Right lobe of liver (tissue), 6 donors: ENCODE measurements around the gene C10orf90. TPM values are rescaled to one million over a fixed set of nuclear protein-coding genes. Genes with fewer than 3 reads are reported as not detected.

Experiments
- ATAC-seq, 4 donors: fragments of 200-7000 bp; cut with Tn5 transposase; one replicate each; pipeline ENCODE4 v1.9.1; 2020; ENCODE audit warnings: mild to moderate bottlenecking in 4 of 4, moderate library complexity in 4 of 4
- DNase-seq, 3 donors: peaks; one replicate each; pipeline ENCODE4 v3.0.0-alpha.2; 2020
- H3K27ac ChIP-seq, 3 donors: fragments of 200-600 bp; one replicate each; pipeline ENCODE4 v1.8.0; 2022
- H3K27me3 ChIP-seq, 2 donors: fragments of 200-600 bp; one replicate each; pipeline ENCODE4 v1.8.0; 2022
- H3K36me3 ChIP-seq, 4 donors: fragments of 200-600 bp; sonication (generic) in 1 of 4; one replicate each; pipeline versions ENCODE4 v1.5.1 to v1.8.0; 2017 to 2022; ENCODE audit warnings: control low read depth in 1 of 4
- H3K4me1 ChIP-seq, 4 donors: fragments of 200-600 bp; sonication (generic) in 1 of 4; one replicate each; pipeline versions ENCODE4 v1.5.1 to v1.8.0; 2017 to 2022; ENCODE audit warnings: control low read depth in 1 of 4
- H3K4me3 ChIP-seq, 3 donors: fragments of 200-600 bp; one replicate each; pipeline ENCODE4 v1.8.0; 2022
- H3K9me3 ChIP-seq, 4 donors: fragments of 200-600 bp; sonication (generic) in 1 of 4; one replicate each; pipeline versions ENCODE4 v1.5.1 to v1.8.0; 2017 to 2022; ENCODE audit warnings: control low read depth in 1 of 4
- POLR2A ChIP-seq: fragments of 450-650 bp; IDR thresholded peaks from one replicate; pipeline ENCODE4 v1.6.1; 2017; ENCODE audit warnings: antibody characterized with exemption, mild to moderate bottlenecking
- WGBS: methylation state at CpG from one replicate; pipeline ENCODE4 v1.1.6; 2018; ENCODE audit warnings: low coverage, low lambda C conversion rate; ENCODE audit not compliant: insufficient coverage; ENCODE audit errors: missing lambda C conversion rate; 5-methylcytosine and 5-hydroxymethylcytosine counted together
- intact Hi-C, 2 donors: fragments of 100-400 bp; cut with DNase I; formaldehyde crosslinking; loops; one replicate each; pipeline versions ENCODE4 v1.11.2 to v1.14.1; 2022
- total RNA-seq, 6 experiments: library from RNA; depleted of rRNA in 2 of 6; stranded (reverse); fragments of >200 nt in 2 of 6; fragmentation: NEBNext Ultra II Directional in 3 of 6; extraction: Animal tissue kit (Norgen Biotek cat#: 25700) in 3 of 6; gene quantifications; one replicate each; pipeline versions ENCODE4 v1.1.0 to v1.2.4, GENCODE V29; 2016 to 2023
- TF ChIP-seq, protein P1 (sequence below), 4 donors: fragments of 200-600 bp in 3 of 4; fragments of 450-650 bp in 1 of 4; IDR thresholded peaks; one replicate each; pipeline versions ENCODE4 v1.5.1 to v1.8.0; 2016 to 2022; ENCODE audit warnings: antibody characterized with exemption in 4 of 4, mild to moderate bottlenecking in 2 of 4
- donor health status: DM: no; HTN: yes; CAD: no.
- donor health status: DM: no; HTN: no; CAD: no.
- donor health status: DM: no; HTN: no; CAD: no.
- donor health status: DM: no; HTN: yes; CAD: no.
- donor health status: DM: no; HTN: yes; CAD: no.

C10orf90 gene
- total RNA-seq, 6 experiments from 2014 or later, result 0.22 to 0.43 TPM; not detected in 4

DNA sequence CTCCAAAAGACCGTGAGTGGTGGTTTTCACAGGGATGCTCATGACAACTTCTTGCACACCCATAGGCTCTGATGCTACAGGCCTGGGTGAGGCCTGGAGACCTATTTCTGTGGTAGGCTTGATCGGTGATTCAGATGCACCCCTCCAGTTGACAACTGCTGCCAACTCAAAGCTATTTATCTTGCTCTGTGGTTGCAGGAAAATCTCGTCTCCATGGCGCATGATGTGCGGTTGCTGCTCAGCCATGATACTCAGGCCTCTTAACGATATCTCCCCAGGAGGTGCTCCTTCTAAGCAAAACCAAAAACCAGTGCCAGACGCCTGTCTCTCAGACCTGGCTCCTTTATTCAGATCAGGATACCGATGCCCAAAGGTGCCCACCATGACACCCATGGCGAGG lies 31.4 kb downstream of the C10orf90 start:
- WGBS, result 55% methylated on average over 3 of the region's 9 CpGs

DNA sequence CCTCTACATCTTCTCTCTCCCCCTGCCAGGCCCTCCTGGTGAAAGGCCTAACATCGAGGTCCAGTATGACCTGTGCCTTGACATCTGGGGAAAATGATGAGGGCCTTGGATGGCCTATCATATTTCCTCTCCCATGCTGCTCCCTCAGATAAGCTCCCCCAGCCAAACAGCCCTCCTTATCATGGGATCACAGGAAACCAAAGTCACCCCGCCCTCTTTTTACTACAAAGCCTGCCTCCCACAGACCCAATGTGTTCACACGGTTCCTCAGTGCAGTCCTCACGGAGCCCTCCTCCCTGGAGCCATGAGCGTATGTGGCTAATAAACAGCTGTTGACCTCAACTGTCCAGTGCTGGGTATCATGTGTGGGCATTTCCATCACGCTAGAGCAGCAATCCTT lies 32.0 kb downstream of the C10orf90 start:
- TF ChIP-seq, protein P1, sequence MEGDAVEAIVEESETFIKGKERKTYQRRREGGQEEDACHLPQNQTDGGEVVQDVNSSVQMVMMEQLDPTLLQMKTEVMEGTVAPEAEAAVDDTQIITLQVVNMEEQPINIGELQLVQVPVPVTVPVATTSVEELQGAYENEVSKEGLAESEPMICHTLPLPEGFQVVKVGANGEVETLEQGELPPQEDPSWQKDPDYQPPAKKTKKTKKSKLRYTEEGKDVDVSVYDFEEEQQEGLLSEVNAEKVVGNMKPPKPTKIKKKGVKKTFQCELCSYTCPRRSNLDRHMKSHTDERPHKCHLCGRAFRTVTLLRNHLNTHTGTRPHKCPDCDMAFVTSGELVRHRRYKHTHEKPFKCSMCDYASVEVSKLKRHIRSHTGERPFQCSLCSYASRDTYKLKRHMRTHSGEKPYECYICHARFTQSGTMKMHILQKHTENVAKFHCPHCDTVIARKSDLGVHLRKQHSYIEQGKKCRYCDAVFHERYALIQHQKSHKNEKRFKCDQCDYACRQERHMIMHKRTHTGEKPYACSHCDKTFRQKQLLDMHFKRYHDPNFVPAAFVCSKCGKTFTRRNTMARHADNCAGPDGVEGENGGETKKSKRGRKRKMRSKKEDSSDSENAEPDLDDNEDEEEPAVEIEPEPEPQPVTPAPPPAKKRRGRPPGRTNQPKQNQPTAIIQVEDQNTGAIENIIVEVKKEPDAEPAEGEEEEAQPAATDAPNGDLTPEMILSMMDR (IDR thresholded peaks at IDR 0.05), result no peak
- no peak for TF ChIP-seq POLR2A
- no peaks in the 10 kb centered on the region for H3K9me3 ChIP-seq
- H3K4me3 ChIP-seq, result no peak overlapping the region
- intact Hi-C loops, result no loop called here
- WGBS, result 39% methylated on average over 5 of the region's 6 CpGs
- H3K27ac ChIP-seq, result no peak overlapping the region
- no peaks in the 10 kb centered on the region for H3K36me3 ChIP-seq
- no peaks in the 10 kb centered on the region for H3K4me1 ChIP-seq
- H3K27me3 ChIP-seq, result no peaks in the 10 kb centered on the region
- DNase-seq (no peak), ATAC-seq (peak in 1 of 4 donors; percentile 19)

More for the DNA sequence above, 31.4 kb downstream of the C10orf90 start:
- DNase-seq (no peak), ATAC-seq (no peak)
- Histone ChIP-seq H3K9me3 (no peaks in the 10 kb centered on the region), H3K27ac (no peak overlapping the region), H3K36me3 (no peaks in the 10 kb centered on the region), H3K4me3 (no peak overlapping the region), H3K4me1 (no peaks in the 10 kb centered on the region), H3K27me3 (no peaks in the 10 kb centered on the region)
- TF ChIP-seq, protein P1 (IDR thresholded peaks at IDR 0.05), result no peak
- no peak for TF ChIP-seq POLR2A
- intact Hi-C loops, result no loop called here

DNA sequence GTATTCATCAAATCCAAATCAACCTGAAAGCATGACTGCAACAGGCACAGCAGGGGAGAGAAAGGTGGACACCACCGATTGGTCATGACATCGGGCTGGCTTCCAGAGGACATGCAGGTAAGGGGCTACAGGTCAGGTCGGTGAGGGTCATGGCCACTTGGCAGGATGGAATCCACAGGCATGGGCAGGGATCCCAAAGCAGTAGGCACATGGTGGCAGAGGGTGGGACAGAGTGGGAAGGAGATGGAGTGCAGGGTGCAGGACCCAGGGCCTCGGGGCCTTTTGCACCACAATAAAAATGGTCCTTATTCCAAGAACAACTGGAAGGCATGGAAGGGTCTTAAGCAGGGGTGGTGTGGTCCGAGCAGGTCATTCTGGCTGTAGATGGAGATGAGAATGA lies 33.0 kb downstream of the C10orf90 start:
- Histone ChIP-seq H3K9me3 (no peaks in the 10 kb centered on the region), H3K27me3 (no peaks in the 10 kb centered on the region), H3K36me3 (no peaks in the 10 kb centered on the region), H3K27ac (no peak overlapping the region), H3K4me3 (no peak overlapping the region), H3K4me1 (no peaks in the 10 kb centered on the region)
- ATAC-seq, result no peak
- 60% methylated on average over 2 of the region's 5 CpGs for WGBS
- intact Hi-C loops, result no loop called here
- DNase-seq, result no peak
- TF ChIP-seq POLR2A, result no peak
- TF ChIP-seq, protein P1 (IDR thresholded peaks at IDR 0.05), result no peak

DNA sequence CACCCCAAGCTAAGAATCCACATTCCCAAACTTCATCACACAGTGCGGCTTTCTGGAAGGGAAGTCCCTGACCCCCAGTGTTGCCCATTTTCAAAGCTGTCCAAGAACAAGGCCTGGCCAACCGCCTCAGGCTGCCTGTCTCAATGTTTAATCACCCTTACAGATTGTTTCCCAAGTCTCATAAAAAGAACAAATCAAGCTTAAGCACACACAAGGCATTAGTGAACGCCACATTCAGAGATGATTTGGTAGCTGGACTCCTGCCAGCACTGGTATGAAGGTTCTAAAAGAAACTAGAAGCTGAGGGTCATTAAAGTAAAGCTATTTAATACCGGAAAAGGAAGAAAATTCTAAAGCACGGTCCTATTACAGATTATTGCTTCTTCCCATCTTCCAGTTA lies 35.6 kb downstream of the C10orf90 start:
- ATAC-seq (no peak), DNase-seq (no peak)
- Histone ChIP-seq H3K27me3 (no peaks in the 10 kb centered on the region), H3K9me3 (no peaks in the 10 kb centered on the region), H3K4me1 (no peaks in the 10 kb centered on the region), H3K4me3 (no peak overlapping the region), H3K36me3 (no peaks in the 10 kb centered on the region), H3K27ac (no peak overlapping the region)
- intact Hi-C loops, result no loop called here
- TF ChIP-seq, protein P1 (IDR thresholded peaks at IDR 0.05), result no peak
- no peak for TF ChIP-seq POLR2A
- 72% methylated on average over 5 of the region's 5 CpGs for WGBS

DNA sequence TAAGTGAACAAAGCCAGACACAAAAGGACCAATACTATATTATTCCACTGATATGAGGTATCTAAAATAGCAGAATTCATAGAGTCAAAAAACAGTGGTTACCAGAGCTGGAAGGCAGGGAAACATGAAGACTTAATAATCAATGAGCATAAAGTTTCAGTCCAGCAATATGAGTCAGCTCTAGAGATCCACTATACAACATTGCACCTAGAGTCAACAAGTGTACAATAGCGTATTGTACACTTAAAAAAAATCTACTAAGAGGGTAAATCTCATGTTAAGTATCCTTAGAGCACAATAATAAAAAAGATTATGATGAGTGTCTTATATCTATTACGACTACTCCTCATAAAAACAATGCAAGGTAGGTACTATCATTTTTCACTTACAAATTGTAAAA lies 36.1 kb downstream of the C10orf90 start:
- DNase-seq, result no peak
- WGBS, result 46% methylated on average over 2 of the region's 2 CpGs
- TF ChIP-seq, protein P1 (IDR thresholded peaks at IDR 0.05), result no peak
- no peak for TF ChIP-seq POLR2A
- no peaks in the 10 kb centered on the region for H3K9me3 ChIP-seq
- intact Hi-C loops, result no loop called here
- no peak for ATAC-seq
- H3K27me3 ChIP-seq, result no peaks in the 10 kb centered on the region
- H3K27ac ChIP-seq, result no peak overlapping the region
- no peaks in the 10 kb centered on the region for H3K36me3 ChIP-seq
- H3K4me1 ChIP-seq, result no peaks in the 10 kb centered on the region
- no peak overlapping the region for H3K4me3 ChIP-seq
